ENCODE measurements around the gene TJP1. TPM values are rescaled to one million over a fixed set of nuclear protein-coding genes. Genes with fewer than 3 reads are reported as not detected.

TJP1 gene
- total and polyA plus RNA-seq, 2 of the 8 experiments (the other 6 are each of a cell fraction or from before 2014, with no cell fraction given), result 46.3 to 138 TPM

- TF ChIP-seq MAX (IDR thresholded peaks at IDR 0.05) (no peak), CHD1 (IDR thresholded peaks at IDR 0.05; ENCODE audit: low read depth, low read length) (no peak), KDM1A (IDR thresholded peaks at IDR 0.05; ENCODE audit: borderline replicate concordance, low read length) (no peak), USF2 (IDR thresholded peaks at IDR 0.05; ENCODE audit: low read length) (no peak), SIX5 (IDR thresholded peaks at IDR 0.05; ENCODE audit: low read depth, low read length) (no peak), BRCA1 (IDR thresholded peaks at IDR 0.05; ENCODE audit: low read depth, low read length) (no peak)
Measured at GRCh38 chr15:29819979-29820378, 2.3 kb downstream of the TJP1 start (continued).
